Measurements from ENCODE around the gene SRXN1.
"Not testable (repeated sequence)": the region's sequence is repeated elsewhere in the genome, so short reads cannot be mapped to it uniquely, and the experiment has no call there.

Gene SRXN1

GRCh38 chr20:655726-656624 is 3.0 kb upstream of the SRXN1 start:
- DNase-seq (ENCODE audit: low read depth in 3 of 3) = no peak

DNA sequence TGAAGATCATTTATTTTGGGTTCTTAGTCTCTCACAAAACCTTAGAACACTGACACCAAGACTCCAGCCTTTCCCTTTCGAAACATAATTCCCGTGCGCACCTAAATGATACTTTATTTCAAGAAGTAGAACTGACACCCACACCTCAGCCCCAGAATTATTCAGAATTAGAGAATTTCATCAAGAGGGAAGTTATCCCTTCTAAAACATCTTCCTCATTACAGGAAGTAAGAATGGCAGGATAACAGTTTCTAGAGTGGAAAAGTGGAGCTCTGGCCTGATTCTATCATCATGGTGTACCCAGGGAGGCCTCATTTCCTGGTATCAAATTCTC is 1.4 kb upstream of the SRXN1 start:
- DNase-seq (ENCODE audit: low read depth in 3 of 3) = no peak

- DNase-seq (ENCODE audit: low read depth in 3 of 3) = no peak
These were observed 803 bp upstream of the SRXN1 start for GRCh38 chr20:653590-654416.

DNA sequence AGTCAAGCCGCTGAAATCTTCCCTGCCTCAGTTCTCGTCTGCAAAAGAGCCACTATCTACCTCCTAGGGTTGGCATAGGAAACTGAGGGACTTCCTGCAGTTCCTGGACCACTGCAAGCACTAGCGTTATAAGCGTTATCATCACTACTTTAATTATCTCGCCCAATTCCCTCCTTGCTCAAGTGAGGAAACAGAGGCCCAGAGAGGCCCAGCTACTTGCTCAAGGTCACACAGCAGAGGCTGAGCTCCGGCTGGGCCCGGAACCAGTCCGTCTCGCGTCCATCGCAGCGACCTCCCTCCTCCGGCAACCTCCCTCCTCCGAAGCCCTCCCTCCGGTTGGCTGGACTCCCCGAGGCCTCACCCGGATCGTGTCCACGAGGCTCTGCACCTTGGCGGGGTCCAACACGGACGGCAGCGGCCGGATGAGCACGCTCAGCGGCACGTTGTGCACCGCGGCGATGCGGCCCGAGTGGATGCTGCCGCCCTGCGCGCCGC is 338 bp downstream of the SRXN1 start:
- peak in 1 of 3 donors; percentile 24 for DNase-seq (ENCODE audit: low read depth in 3 of 3)

GRCh38 chr20:651713-652614 is 1.0 kb downstream of the SRXN1 start:
- no peak for DNase-seq (ENCODE audit: low read depth in 3 of 3)

- no peak for DNase-seq (ENCODE audit: low read depth in 3 of 3)
These were observed 2.0 kb downstream of the SRXN1 start for GRCh38 chr20:650954-651353.

- no peak for DNase-seq (ENCODE audit: low read depth in 3 of 3)
These were observed 2.7 kb downstream of the SRXN1 start for GRCh38 chr20:650281-650680.

DNA sequence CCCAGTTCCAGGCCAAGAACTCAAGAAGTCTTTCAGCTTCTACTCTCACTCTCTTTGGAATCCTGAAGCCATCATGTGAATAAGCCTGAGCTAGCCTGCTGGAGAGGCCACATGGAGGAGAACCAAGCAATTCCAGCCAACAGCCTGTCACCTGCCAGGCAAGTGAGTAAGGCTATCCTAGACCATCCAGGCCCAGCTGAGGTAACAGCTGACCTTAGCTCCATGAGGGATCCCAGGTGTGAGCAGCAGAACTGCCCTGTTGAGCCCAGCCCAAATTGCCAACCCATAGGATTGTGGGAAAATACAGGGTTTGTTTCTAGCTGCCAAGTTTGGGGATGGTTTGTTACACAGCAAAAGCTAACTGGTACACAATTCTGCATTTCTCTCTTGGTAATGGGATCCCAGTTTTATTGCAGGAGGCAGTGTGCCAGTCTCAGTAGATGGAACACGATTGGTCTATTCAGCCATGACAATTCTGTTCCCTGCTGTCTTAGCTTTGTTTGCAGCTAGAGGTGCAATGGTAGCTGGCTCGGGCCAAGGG is 5.5 kb downstream of the SRXN1 start:
- no peak for DNase-seq (ENCODE audit: low read depth in 3 of 3)

- no peak for DNase-seq (ENCODE audit: low read depth in 3 of 3)
These were observed 6.1 kb downstream of the SRXN1 start for GRCh38 chr20:646868-647233.

DNA sequence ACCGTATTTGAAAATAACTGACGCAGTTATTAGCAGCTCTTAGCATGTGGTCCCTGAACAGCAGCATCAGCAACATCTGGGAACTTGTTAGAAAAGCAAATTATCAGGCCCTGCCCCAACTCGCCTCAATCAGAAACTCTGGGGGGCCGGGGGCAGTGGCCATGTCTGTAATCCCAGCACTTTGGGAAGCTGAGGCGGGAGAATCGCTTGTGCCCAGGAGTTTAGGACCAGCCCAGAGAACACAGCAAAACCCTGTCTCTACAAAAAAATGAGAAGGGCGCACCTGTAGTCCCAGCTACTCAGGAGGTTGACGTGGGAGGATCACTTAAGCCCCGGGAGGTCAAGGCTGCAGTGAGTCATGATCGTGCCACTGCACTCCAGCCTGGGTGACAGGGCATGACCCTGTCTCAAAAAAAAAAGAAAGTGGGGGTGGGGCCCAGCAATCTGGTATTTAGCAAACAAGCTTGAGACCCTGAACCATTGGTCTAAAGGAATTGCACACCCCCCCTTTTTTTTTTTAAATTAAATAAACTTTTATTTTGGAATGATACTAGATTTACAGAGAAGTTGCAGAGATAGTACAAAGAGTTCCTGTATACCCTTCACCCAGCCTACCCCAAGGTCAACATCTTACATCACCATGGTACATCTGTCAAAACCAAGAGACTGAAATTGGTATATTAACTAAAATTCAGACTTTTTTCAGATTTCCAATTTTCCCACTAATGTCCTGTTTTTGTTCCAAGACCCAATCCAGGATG is 6.7 kb downstream of the SRXN1 start:
- DNase-seq (ENCODE audit: low read depth in 3 of 3) = no peak

DNA sequence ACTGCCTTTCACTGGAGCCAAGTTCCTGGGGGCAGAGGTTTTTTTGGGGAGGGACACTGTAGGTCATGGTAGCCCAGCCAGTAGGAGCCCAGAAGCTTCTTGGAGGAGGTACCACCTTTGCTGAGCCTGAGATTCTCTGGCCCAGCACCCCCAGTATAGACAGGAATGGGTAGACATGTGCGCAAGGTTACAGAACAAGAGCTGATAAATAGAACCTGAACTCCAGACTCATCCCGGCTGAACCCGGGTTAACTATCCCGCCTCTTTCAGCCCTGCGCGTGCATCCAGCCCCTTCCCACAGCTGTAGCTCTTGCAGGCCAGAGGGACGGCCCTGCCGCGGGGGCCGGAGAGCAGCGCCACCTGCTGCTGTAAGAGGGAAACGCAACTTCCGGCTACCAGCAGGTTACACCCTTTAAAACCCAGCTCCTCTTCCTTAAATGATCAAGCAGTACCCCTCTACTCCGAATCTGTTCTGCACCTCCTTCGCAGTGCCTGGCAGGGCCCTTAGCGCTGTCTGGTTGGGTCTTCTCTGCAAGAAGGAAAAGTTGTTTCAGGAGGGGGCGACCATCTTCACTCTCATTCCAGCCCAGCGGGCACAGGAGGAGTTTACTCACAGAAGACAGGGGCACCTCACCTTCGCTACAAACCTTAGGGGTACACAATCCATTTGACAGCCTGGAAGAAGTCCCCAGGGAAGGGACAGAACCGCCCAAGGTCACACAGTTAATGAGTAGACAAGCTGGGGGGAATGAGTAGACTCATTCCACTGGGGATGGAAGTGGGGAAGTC is 7.5 kb downstream of the SRXN1 start:
- DNase-seq (ENCODE audit: low read depth in 3 of 3) = peak; percentile 42 to 52 (median 45)

GRCh38 chr20:644692-645317 is 8.2 kb downstream of the SRXN1 start:
- DNase-seq (ENCODE audit: low read depth in 3 of 3) = no peak

DNA sequence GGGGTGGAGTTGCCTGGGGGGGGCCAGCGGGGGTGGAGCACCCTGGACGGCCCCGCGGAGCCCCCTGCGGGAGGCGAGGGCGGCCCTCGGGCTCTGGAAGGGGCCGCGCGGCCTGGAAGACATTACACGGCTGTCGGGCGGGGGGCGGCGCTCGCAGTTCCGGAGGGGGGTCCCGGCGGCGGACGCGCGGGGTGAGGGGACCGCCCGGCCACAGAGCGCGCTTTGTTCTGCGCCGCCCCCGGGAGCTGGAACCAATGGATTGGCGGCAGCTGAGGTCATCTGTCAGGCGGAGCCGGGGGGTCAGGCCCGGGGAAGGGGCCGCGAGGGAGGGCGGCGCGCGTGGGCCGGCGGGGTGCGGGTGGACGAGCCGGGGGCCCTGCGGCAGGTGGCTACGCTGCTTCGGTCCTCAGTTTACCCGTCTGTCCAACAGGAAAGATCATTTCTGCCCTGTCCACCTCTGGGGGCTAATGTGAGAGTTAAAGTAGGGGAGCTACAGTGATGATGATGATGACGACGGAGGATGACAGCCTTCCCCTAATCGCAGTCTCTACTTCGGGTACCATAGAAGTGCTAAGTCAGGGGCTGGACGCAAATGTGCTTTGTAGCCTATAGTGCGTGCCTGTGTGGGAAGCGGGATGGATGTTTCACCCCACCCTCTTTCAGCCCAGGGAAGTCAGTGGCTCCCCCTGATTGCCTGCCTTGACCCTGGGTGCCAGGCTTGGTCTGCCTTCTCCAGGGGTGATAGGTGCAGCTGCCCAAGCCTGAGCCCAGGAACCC is 10.4 kb downstream of the SRXN1 start:
- DNase-seq (ENCODE audit: low read depth in 3 of 3) = no peak

GRCh38 chr20:642013-642397 is 11.0 kb downstream of the SRXN1 start:
- not testable (repeated sequence) for DNase-seq (ENCODE audit: low read depth in 3 of 3)

DNA sequence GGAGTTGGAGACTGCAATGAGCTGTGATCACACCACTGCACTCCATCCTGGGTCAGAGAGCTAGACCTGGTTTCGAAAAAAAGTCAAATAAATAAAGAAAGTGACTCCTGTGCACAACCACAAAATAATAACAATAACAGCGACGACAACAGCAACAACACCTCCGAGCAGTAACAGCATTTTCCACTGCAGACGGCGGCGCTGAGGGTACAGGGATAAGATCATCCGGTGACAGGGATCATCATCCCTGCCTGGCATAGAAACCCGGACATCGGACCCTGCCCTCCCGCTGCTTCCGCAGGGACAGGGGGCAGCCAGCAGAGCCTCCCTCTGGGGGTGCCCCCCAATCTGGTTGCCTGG is 11.5 kb downstream of the SRXN1 start:
- no peak for DNase-seq (ENCODE audit: low read depth in 3 of 3)

- DNase-seq (ENCODE audit: low read depth in 3 of 3) = no peak
These were observed 12.1 kb downstream of the SRXN1 start for GRCh38 chr20:640674-641515.

- no peak for DNase-seq (ENCODE audit: low read depth in 3 of 3)
These were observed 14.4 kb downstream of the SRXN1 start for GRCh38 chr20:638579-638978.

- DNase-seq (ENCODE audit: low read depth in 3 of 3) = no peak
These were observed 15.4 kb downstream of the SRXN1 start for GRCh38 chr20:637559-637958.
